ENCODE results near the gene XPNPEP3. TPM values are rescaled to one million over a fixed set of nuclear protein-coding genes. Genes with fewer than 3 reads are reported as not detected.
A peak's percentile ranks its signal among the peaks of the same experiment; 100 is the strongest.

XPNPEP3 gene
- total RNA-seq, 1 donor: 15.6 TPM

DNA sequence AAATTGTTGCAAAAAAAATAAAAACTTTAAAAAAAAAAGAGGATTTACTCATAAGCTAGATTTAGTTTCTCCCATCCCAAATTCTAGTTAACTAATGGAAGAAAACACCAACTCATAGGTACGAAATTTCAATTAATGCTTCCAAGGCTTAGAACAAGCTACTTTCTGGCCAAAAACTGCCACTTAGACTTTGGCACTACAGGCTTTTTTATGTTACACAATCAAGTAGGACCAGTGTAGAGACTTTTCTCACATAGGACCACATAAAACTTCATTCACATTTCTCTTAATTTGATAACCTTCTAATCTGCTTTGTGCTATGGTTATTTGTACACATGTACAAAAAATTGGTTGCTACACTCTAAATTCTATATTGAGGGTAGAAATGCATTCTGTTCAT, 3.6 kb upstream of the XPNPEP3 start:
- H3K27me3 ChIP-seq (ENCODE audit: insufficient read depth, low read length): no peaks in the 10 kb centered on the region
- no peak for TF ChIP-seq CTCF (IDR thresholded peaks at IDR 0.05; ENCODE audit: extremely low read depth, low read depth, low read length)
- no peaks in the 10 kb centered on the region for H3K9me3 ChIP-seq (ENCODE audit: low read depth, low read length)
- no peak for DNase-seq (ENCODE audit: insufficient read length, low spot score, missing footprints)
- H3K4me1 ChIP-seq (ENCODE audit: insufficient read depth, low read length): peaks cover 34% of the 10 kb centered on the region
- H3K4me3 ChIP-seq (ENCODE audit: insufficient read depth, low read length): peak overlapping the region; percentile 7
- peaks cover 19% of the 10 kb centered on the region for H3K36me3 ChIP-seq (ENCODE audit: insufficient read depth, low read length)
- H3K27ac ChIP-seq (ENCODE audit: low read depth, low read length): peak overlapping the region; percentile 97
- H2AFZ ChIP-seq (ENCODE audit: low read length): no peak overlapping the region
- peaks cover 93% of the 10 kb centered on the region for H3K79me2 ChIP-seq (ENCODE audit: insufficient read depth, low read length)
- peaks cover 16% of the 10 kb centered on the region for H4K20me1 ChIP-seq (ENCODE audit: insufficient read depth, low read length)
- H3K4me2 ChIP-seq (ENCODE audit: insufficient read depth, low read length): peak overlapping the region; percentile 98

DNA sequence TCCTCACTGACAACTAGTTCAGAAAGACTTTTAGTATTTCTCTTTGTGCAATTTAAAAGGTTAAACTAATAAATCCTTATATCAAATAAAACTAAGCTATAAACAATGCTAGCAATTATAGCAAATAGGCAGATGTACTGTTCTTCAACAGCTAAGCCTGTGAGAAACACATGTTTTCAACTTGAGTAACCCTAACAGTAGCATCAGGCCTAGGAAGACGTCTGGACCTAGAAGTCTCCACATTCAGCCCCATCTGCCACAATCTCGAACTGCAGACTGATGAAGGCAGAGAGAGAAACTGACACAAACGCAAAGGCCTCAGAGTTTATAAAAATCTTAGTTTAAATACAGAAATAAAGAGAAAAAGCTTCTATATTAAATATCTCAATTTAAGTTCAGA, 3.0 kb upstream of the XPNPEP3 start:
- H3K27ac ChIP-seq (ENCODE audit: low read depth, low read length): peak overlapping the region; percentile 97
- peaks cover 93% of the 10 kb centered on the region for H3K79me2 ChIP-seq (ENCODE audit: insufficient read depth, low read length)
- peaks cover 13% of the 10 kb centered on the region for H3K36me3 ChIP-seq (ENCODE audit: insufficient read depth, low read length)
- no peaks in the 10 kb centered on the region for H3K27me3 ChIP-seq (ENCODE audit: insufficient read depth, low read length)
- TF ChIP-seq CTCF (IDR thresholded peaks at IDR 0.05; ENCODE audit: extremely low read depth, low read depth, low read length): no peak
- H2AFZ ChIP-seq (ENCODE audit: low read length): no peak overlapping the region
- peaks cover 34% of the 10 kb centered on the region for H3K4me1 ChIP-seq (ENCODE audit: insufficient read depth, low read length)
- no peak overlapping the region for H3K4me3 ChIP-seq (ENCODE audit: insufficient read depth, low read length)
- no peak for DNase-seq (ENCODE audit: insufficient read length, low spot score, missing footprints)
- peak overlapping the region; percentile 98 for H3K4me2 ChIP-seq (ENCODE audit: insufficient read depth, low read length)
- peaks cover 16% of the 10 kb centered on the region for H4K20me1 ChIP-seq (ENCODE audit: insufficient read depth, low read length)
- H3K9me3 ChIP-seq (ENCODE audit: low read depth, low read length): no peaks in the 10 kb centered on the region

DNA sequence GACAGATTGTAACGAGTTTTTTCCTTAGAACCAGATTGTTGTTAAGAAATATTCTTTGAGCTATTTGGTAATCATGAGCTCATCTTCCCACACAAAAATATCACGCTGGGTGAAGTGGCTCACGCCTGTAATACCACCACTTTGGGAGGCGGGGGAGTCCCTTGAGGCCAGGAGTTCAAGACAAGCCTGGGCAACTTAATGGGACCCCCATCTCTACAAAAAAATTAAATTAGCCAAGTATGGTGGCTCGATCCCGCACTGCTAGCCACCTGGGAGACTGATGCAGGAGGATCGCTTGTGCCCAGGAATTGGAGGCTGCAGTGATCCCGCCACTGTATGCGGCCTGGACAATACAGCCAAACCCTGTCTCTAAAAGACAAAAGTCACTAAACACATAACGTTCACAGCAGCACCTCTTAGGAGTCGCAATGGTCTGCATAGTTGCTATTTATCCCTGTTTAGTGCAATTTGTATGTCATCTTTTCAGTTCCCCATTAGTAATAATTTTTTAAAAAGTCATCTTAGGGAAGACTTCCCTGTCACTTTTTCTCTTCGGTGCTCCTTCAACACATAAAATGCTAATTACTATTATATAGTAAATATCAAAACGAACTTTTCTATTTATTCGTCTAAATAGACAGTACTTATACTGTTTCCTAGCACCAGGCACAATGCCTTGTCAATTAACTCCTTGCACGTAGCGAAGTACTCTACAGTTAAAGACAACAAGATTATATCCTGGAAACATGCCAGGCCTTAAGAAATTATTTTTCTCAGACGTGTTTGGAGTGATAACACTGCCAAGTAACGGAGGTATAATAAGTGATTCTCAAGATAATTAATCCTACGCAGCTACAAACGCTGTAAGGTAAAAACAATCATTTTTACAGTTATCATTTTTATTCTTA, 1.6 kb upstream of the XPNPEP3 start:
- Histone ChIP-seq H3K79me2 (ENCODE audit: insufficient read depth, low read length) (peaks cover 94% of the 10 kb centered on the region), H3K36me3 (ENCODE audit: insufficient read depth, low read length) (peaks cover 2% of the 10 kb centered on the region), H3K4me1 (ENCODE audit: insufficient read depth, low read length) (peaks cover 34% of the 10 kb centered on the region), H2AFZ (ENCODE audit: low read length) (peak overlapping the region; percentile 83), H3K9me3 (ENCODE audit: low read depth, low read length) (no peaks in the 10 kb centered on the region), H3K4me3 (ENCODE audit: insufficient read depth, low read length) (peak overlapping the region; percentile 98), H3K27me3 (ENCODE audit: insufficient read depth, low read length) (no peaks in the 10 kb centered on the region), H4K20me1 (ENCODE audit: insufficient read depth, low read length) (peaks cover 16% of the 10 kb centered on the region), H3K27ac (ENCODE audit: low read depth, low read length) (peak overlapping the region; percentile 97), H3K4me2 (ENCODE audit: insufficient read depth, low read length) (peak overlapping the region; percentile 98)
- no peak for TF ChIP-seq CTCF (IDR thresholded peaks at IDR 0.05; ENCODE audit: extremely low read depth, low read depth, low read length)
- no peak for DNase-seq (ENCODE audit: insufficient read length, low spot score, missing footprints)

DNA sequence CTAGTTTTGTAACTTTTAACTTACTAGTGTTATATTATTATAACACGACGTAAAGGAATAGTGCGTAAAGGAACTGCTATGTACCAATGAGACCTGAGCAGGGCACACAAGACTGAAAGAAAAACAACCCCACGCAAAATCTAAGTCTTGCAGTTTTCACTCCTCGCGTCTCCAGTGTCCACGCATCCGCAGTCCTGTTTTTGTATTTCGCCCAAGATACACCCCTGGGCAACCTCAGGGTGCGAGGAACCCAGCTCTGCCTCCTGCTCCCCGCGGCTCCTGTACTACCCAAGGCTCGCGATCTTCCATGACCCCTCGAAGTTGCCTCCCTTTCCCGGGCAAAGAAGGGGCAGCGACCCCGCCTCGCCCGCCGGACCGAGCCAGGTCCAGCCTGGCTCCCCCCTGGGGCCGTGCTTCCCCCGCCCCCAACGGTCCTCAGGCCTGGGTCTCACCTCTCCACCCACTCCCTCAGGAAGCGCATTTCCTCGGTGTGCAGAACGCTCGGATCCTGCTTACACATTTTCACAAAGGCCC, 902 bp upstream of the XPNPEP3 start:
- TF ChIP-seq CTCF (IDR thresholded peaks at IDR 0.05; ENCODE audit: extremely low read depth, low read depth, low read length): no peak
- DNase-seq (ENCODE audit: insufficient read length, low spot score, missing footprints): peak; percentile 81
- H3K4me1 ChIP-seq (ENCODE audit: insufficient read depth, low read length): peaks cover 37% of the 10 kb centered on the region

More for the DNA sequence above, 902 bp upstream of the XPNPEP3 start:
- no peaks in the 10 kb centered on the region for H3K36me3 ChIP-seq (ENCODE audit: insufficient read depth, low read length)
- peaks cover 16% of the 10 kb centered on the region for H4K20me1 ChIP-seq (ENCODE audit: insufficient read depth, low read length)
- H2AFZ ChIP-seq (ENCODE audit: low read length): peak overlapping the region; percentile 83
- no peaks in the 10 kb centered on the region for H3K9me3 ChIP-seq (ENCODE audit: low read depth, low read length)
- H3K4me2 ChIP-seq (ENCODE audit: insufficient read depth, low read length): peak overlapping the region; percentile 98
- peak overlapping the region; percentile 97 for H3K27ac ChIP-seq (ENCODE audit: low read depth, low read length)
- H3K4me3 ChIP-seq (ENCODE audit: insufficient read depth, low read length): peak overlapping the region; percentile 98
- H3K79me2 ChIP-seq (ENCODE audit: insufficient read depth, low read length): peaks cover 94% of the 10 kb centered on the region
- no peaks in the 10 kb centered on the region for H3K27me3 ChIP-seq (ENCODE audit: insufficient read depth, low read length)

Data from osteoblast (primary cell).